Measurements from ENCODE around the gene PCBP3.

DNA sequence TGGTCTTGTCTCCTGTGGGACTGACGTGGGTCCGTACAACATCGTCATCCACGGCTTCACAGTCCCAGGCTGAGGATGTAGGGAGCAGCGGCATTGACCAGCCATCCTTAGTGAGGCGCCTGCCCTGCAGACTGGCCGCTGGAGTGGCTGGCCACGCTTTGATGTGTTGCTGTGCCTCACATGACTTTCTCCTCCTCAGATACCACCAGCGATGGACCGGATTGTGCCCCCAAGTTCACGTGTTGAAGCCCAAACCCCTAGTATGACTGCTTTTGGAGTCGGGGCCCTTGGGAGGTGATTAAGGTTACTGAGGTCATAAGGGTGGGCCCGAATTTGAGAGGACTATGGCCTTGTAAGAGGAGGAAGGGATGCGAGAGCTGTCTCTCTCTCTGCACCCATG is 122.5 kb downstream of the PCBP3 start:
- TF ChIP-seq POLR2A (IDR thresholded peaks at IDR 0.05): no peak
- TF ChIP-seq, protein P1, sequence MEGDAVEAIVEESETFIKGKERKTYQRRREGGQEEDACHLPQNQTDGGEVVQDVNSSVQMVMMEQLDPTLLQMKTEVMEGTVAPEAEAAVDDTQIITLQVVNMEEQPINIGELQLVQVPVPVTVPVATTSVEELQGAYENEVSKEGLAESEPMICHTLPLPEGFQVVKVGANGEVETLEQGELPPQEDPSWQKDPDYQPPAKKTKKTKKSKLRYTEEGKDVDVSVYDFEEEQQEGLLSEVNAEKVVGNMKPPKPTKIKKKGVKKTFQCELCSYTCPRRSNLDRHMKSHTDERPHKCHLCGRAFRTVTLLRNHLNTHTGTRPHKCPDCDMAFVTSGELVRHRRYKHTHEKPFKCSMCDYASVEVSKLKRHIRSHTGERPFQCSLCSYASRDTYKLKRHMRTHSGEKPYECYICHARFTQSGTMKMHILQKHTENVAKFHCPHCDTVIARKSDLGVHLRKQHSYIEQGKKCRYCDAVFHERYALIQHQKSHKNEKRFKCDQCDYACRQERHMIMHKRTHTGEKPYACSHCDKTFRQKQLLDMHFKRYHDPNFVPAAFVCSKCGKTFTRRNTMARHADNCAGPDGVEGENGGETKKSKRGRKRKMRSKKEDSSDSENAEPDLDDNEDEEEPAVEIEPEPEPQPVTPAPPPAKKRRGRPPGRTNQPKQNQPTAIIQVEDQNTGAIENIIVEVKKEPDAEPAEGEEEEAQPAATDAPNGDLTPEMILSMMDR (IDR thresholded peaks at IDR 0.05): no peak

Measured in right lobe of liver (tissue), 4 donors.